ENCODE measurements around the gene DPF3. TPM values are rescaled to one million over a fixed set of nuclear protein-coding genes. Genes with fewer than 3 reads are reported as not detected.

DPF3 gene
- total RNA-seq, 2 experiments from 2014 or later: 0.27 to 0.31 TPM

DNA sequence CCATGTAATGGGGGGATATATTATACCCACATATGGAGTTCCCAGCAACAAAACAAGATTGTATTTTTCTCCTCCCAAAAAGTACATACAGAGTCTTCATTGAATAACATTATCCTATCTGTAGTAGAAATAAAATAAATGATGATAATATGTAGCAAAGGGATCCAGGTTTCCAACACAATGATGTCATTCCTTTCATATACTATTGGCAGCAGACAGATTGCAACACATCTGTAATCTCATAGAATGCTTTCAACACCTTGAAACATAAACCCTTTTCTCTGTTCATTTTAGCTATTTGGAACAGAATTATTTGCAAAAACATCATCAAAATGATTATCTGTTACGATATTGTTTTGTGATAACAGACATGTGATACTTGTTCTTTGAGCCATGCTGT lies 317.6 kb downstream of the DPF3 start:
- no peak overlapping the region for H3K4me3 Mint-ChIP-seq
- no peaks in the 10 kb centered on the region for H3K4me1 ChIP-seq (ENCODE audit: insufficient read depth, low read length)
- H3K27ac ChIP-seq (ENCODE audit: low read depth in 1 of 2, low read length in 2 of 2): no peak overlapping the region
- H3K9me3 Mint-ChIP-seq: no peaks in the 10 kb centered on the region
- ChIA-PET CTCF (interaction anchor here (0.9 kb wide), 1 partner anchor 10 kb away, joined by 3 read pairs; no protein-coding TSS in a partner anchor), POLR2A (no interaction called here)
- H3K27me3 ChIP-seq (ENCODE audit: control insufficient read depth in 1 of 2, insufficient read depth in 2 of 2, low read length in 2 of 2): no peaks in the 10 kb centered on the region
- intact Hi-C loops (cut with DNase I, micrococcal nuclease): no loop called here
- H3K4me1 Mint-ChIP-seq (ENCODE audit: low read depth): no peaks in the 10 kb centered on the region
- H3K27me3 Mint-ChIP-seq: no peaks in the 10 kb centered on the region
- no peaks in the 10 kb centered on the region for H3K36me3 ChIP-seq (ENCODE audit: insufficient read depth, low read length)
- no peaks in the 10 kb centered on the region for H3K36me3 Mint-ChIP-seq (ENCODE audit: low read depth)
- no peak overlapping the region for H3K27ac Mint-ChIP-seq
- ATAC-seq (ENCODE audit: poor library complexity): no peak
- TF ChIP-seq, protein P1, sequence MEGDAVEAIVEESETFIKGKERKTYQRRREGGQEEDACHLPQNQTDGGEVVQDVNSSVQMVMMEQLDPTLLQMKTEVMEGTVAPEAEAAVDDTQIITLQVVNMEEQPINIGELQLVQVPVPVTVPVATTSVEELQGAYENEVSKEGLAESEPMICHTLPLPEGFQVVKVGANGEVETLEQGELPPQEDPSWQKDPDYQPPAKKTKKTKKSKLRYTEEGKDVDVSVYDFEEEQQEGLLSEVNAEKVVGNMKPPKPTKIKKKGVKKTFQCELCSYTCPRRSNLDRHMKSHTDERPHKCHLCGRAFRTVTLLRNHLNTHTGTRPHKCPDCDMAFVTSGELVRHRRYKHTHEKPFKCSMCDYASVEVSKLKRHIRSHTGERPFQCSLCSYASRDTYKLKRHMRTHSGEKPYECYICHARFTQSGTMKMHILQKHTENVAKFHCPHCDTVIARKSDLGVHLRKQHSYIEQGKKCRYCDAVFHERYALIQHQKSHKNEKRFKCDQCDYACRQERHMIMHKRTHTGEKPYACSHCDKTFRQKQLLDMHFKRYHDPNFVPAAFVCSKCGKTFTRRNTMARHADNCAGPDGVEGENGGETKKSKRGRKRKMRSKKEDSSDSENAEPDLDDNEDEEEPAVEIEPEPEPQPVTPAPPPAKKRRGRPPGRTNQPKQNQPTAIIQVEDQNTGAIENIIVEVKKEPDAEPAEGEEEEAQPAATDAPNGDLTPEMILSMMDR (IDR thresholded peaks at IDR 0.05): no peak
- no peaks in the 10 kb centered on the region for H3K9me3 ChIP-seq (ENCODE audit: control insufficient read depth in 1 of 2, insufficient read depth in 1 of 2, low read length in 2 of 2)
- no peak overlapping the region for H3K4me3 ChIP-seq (ENCODE audit: low read length)
- DNase-seq: no peak

DNA sequence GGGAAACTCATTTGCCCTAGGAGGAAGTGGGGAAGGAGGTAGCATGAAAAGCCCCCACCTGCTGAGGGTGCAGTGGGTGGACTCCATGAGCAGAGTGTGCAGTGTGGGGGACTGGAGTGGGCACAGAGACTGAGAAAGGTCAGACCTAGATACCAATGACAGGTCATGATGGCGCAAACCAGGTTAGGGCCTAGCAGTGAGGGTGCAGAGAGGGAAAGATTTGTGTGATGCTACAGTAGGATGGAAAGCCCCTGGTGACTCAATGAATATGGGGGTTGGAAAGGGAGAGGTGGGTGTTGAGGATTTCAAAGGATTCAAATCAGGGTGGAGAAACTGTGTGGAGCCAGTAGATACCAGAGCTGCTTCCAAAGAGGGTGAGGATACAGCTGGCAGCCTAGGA lies 319.2 kb downstream of the DPF3 start:
- no peak overlapping the region for H3K27ac Mint-ChIP-seq

DNA sequence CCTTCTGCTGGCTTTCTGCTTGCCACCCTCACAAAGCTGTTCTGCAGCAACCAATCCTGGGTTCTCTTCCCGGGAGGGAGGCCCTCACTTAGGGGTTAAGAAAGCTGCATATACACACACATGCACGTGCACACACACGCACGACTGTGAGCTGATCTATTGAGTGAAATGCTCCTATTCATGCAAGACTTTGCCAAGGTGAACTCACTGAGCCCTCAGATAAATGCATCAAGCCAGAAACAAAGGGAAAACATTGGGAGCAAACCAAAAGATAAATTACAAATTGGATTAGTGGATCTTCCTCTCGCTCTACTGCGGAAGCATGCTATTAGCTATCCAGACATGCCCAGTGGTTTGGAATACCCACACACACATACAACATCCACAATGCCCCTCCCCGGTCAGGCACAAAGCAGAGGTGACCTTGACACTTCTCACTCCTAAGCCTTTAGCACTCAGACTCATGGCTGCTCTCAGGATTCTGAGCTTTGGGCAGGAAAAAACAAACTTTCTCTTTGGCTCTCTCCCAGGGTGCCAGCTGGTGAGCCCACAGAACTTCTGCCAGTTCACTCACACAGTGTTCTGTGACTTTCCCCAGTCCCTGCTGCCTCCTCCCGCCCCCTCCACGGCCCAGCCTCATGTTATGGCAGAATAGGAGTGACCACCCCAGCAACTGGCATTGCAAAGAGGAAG lies 320.0 kb downstream of the DPF3 start:
- Histone ChIP-seq H3K27me3 (ENCODE audit: control insufficient read depth in 1 of 2, insufficient read depth in 2 of 2, low read length in 2 of 2) (no peaks in the 10 kb centered on the region), H3K27ac (ENCODE audit: low read depth in 1 of 2, low read length in 2 of 2) (no peak overlapping the region), H3K4me3 (ENCODE audit: low read length) (no peak overlapping the region), H3K9me3 (ENCODE audit: control insufficient read depth in 1 of 2, insufficient read depth in 1 of 2, low read length in 2 of 2) (no peaks in the 10 kb centered on the region), H3K4me1 (ENCODE audit: insufficient read depth, low read length) (no peaks in the 10 kb centered on the region), H3K36me3 (ENCODE audit: insufficient read depth, low read length) (no peaks in the 10 kb centered on the region)
- POLR2A ChIA-PET: no interaction called here
- Mint-ChIP-seq H3K27me3 (no peaks in the 10 kb centered on the region), H3K27ac (no peak overlapping the region), H3K4me1 (ENCODE audit: low read depth) (no peaks in the 10 kb centered on the region), H3K9me3 (no peaks in the 10 kb centered on the region), H3K36me3 (ENCODE audit: low read depth) (no peaks in the 10 kb centered on the region), H3K4me3 (no peak overlapping the region)
- CTCF ChIA-PET: no interaction called here
- DNase-seq (no peak), ATAC-seq (ENCODE audit: poor library complexity) (no peak)
- intact Hi-C loops (cut with DNase I, micrococcal nuclease): no loop called here
- TF ChIP-seq, protein P1 (IDR thresholded peaks at IDR 0.05): no peak

More for the DNA sequence above, 319.2 kb downstream of the DPF3 start:
- H3K9me3 Mint-ChIP-seq: no peaks in the 10 kb centered on the region
- intact Hi-C loops (cut with DNase I, micrococcal nuclease): no loop called here
- no peaks in the 10 kb centered on the region for H3K27me3 ChIP-seq (ENCODE audit: control insufficient read depth in 1 of 2, insufficient read depth in 2 of 2, low read length in 2 of 2)
- TF ChIP-seq, protein P1 (IDR thresholded peaks at IDR 0.05): no peak
- POLR2A ChIA-PET: no interaction called here
- no peaks in the 10 kb centered on the region for H3K36me3 ChIP-seq (ENCODE audit: insufficient read depth, low read length)
- H3K4me1 Mint-ChIP-seq (ENCODE audit: low read depth): no peaks in the 10 kb centered on the region
- no peaks in the 10 kb centered on the region for H3K4me1 ChIP-seq (ENCODE audit: insufficient read depth, low read length)
- no peak for DNase-seq
- H3K4me3 ChIP-seq (ENCODE audit: low read length): no peak overlapping the region
- no peak overlapping the region for H3K27ac ChIP-seq (ENCODE audit: low read depth in 1 of 2, low read length in 2 of 2)
- H3K36me3 Mint-ChIP-seq (ENCODE audit: low read depth): no peaks in the 10 kb centered on the region
- no peaks in the 10 kb centered on the region for H3K9me3 ChIP-seq (ENCODE audit: control insufficient read depth in 1 of 2, insufficient read depth in 1 of 2, low read length in 2 of 2)
- CTCF ChIA-PET: no interaction called here
- H3K4me3 Mint-ChIP-seq: no peak overlapping the region
- H3K27me3 Mint-ChIP-seq: no peaks in the 10 kb centered on the region
- no peak for ATAC-seq (ENCODE audit: poor library complexity)

Other genes starting within 250 kb of the DPF3 start
- gene DCAF4, start 32.4 kb upstream of the DPF3 start, total RNA-seq: 10 to 100 TPM; 20.8 to 22.8 TPM
- 10 to 100 TPM in 1 of 2 experiments, 1 to 10 TPM in 1; 9.3 to 10.9 TPM for gene ZFYVE1, start 133.0 kb upstream of the DPF3 start, total RNA-seq
- 100 to 1,000 TPM; 157 to 161 TPM for gene RBM25, start 164.4 kb upstream of the DPF3 start, total RNA-seq
- gene PSEN1, start 242.4 kb upstream of the DPF3 start, total RNA-seq: 10 to 100 TPM; 27.1 to 28.3 TPM